K562 (cell line): ENCODE results near the gene GUCY1A2. TPM values are rescaled to one million over a fixed set of nuclear protein-coding genes. Genes with fewer than 3 reads are reported as not detected.

Source experiments
- ATAC-seq: fragments of 200-7000 bp; cut with Tn5 transposase; 3 replicates; pipeline ENCODE4 v1.9.1; 2020; ENCODE audit warnings: moderate library complexity
- BruUV-seq: library from RNA; stranded (reverse); fragments of 400-500 nt; replicated peaks from 2 replicates; lab custom pipeline; 2021; lab: Mats Ljungman, UMichigan
- CTCF ChIA-PET: fragments of 300-600 bp; formaldehyde crosslinking; extraction: SDS; loops from one replicate; lab custom pipeline; 2021; ENCODE audit warnings: low intra/inter-chr PET ratio; lab: Yijun Ruan, JAX
- POLR2A ChIA-PET: fragments of 300-600, 350-650 bp; sonication (Branson Sonifier 250); formaldehyde crosslinking; extraction: SDS; loops from one replicate; lab custom pipeline; 2021; ENCODE audit warnings: antibody characterized with exemption, inconsistent platforms; lab: Yijun Ruan, JAX
- DNase-seq, 4 experiments: peaks; one replicate each; pipeline versions ENCODE4 v3.0.0 to v3.0.0-alpha.2; 2011 to 2018; ENCODE audit warnings: low spot score in 3 of 4, mixed read lengths in 3 of 4; ENCODE audit errors: extremely low read depth in 1 of 4
- FAIRE-seq: peaks from 2 replicates; lab custom pipeline; 2011; peaks lifted over from hg19 to GRCh38; lab: Jason Lieb, UNC
- H2AFZ ChIP-seq: 2 replicates; pipeline ENCODE4 v1.6.0; 2011; ENCODE audit warnings: low read depth, low read length, control low read depth, inconsistent platforms
- H3K27ac ChIP-seq: fragments of 200-600 bp; 3 replicates; pipeline ENCODE4 v1.8.0; 2011; ENCODE audit warnings: low read depth, mild to moderate bottlenecking, control low read depth, inconsistent platforms, low read length, moderate library complexity, mixed read lengths; ENCODE audit errors: extremely low read depth
- H3K27me3 ChIP-seq, 2 experiments: fragments of 300-600 bp in 1 of 2; 2 replicates in 1 of 2; 3 replicates in 1 of 2; pipeline versions ENCODE4 v1.6.0 to v1.8.0; 2011; ENCODE audit warnings: inconsistent platforms in 2 of 2, low read length in 2 of 2, mild to moderate bottlenecking in 1 of 2, mixed read lengths in 1 of 2, moderate library complexity in 1 of 2; ENCODE audit not compliant: control insufficient read depth in 2 of 2, insufficient read depth in 2 of 2
- H3K36me3 ChIP-seq: fragments of 300-600 bp; 3 replicates; pipeline ENCODE4 v1.8.0; 2011; ENCODE audit warnings: mild to moderate bottlenecking, low read length, inconsistent platforms; ENCODE audit not compliant: control insufficient read depth, insufficient read depth
- H3K4me1 ChIP-seq, 2 experiments: fragments of 200-600 bp in 1 of 2; replicated peaks in 1 of 2; 2 replicates in 1 of 2; 3 replicates in 1 of 2; pipeline versions ENCODE4 v1.5.1 to v1.8.0; 2011; ENCODE audit warnings: inconsistent platforms in 2 of 2, low read length in 2 of 2, mild to moderate bottlenecking in 1 of 2, mixed read lengths in 1 of 2, moderate library complexity in 1 of 2; ENCODE audit not compliant: control insufficient read depth in 2 of 2, insufficient read depth in 2 of 2
- H3K4me2 ChIP-seq: 2 replicates; pipeline ENCODE4 v1.6.1; 2011; ENCODE audit warnings: low read length, control low read depth, inconsistent platforms, mixed read lengths; ENCODE audit not compliant: insufficient read depth
- H3K4me3 ChIP-seq: fragments of 200-600 bp; sonication (generic), shearing (Covaris generic); 2 replicates; pipeline ENCODE4 v1.5.1; 2016; ENCODE audit warnings: control low read depth, inconsistent platforms
- H3K79me2 ChIP-seq: fragments of 200-600 bp; 3 replicates; pipeline ENCODE4 v1.8.0; 2011; ENCODE audit warnings: low read length, inconsistent platforms; ENCODE audit not compliant: control insufficient read depth, insufficient read depth
- H3K9ac ChIP-seq, 2 experiments: 2 replicates each; pipeline versions ENCODE4 v1.6.0 to v1.6.1; 2011; ENCODE audit warnings: low read depth in 2 of 2, low read length in 2 of 2, control low read depth in 1 of 2, inconsistent platforms in 1 of 2, mild to moderate bottlenecking in 1 of 2, mixed read lengths in 1 of 2; ENCODE audit not compliant: insufficient read depth in 1 of 2
- H3K9me1 ChIP-seq: one replicate; pipeline ENCODE4 v1.6.0; 2011; ENCODE audit warnings: inconsistent platforms, mild to moderate bottlenecking, low read length, moderate library complexity; ENCODE audit not compliant: control insufficient read depth, insufficient read depth
- H3K9me3 ChIP-seq: replicated peaks from 2 replicates; pipeline ENCODE4 v1.5.1; 2011; ENCODE audit warnings: low read depth, low read length, inconsistent platforms; ENCODE audit not compliant: control insufficient read depth, insufficient read depth
- H4K20me1 ChIP-seq: replicated peaks from 2 replicates; pipeline ENCODE4 v1.6.1; 2011; ENCODE audit warnings: low read length, inconsistent platforms, mixed read lengths; ENCODE audit not compliant: control insufficient read depth, insufficient read depth
- ARID3A ChIP-seq: IDR thresholded peaks from 2 replicates; pipeline ENCODE4 v1.6.1; 2012; ENCODE audit warnings: low read depth, low read length, improper control_type of control experiment, borderline replicate concordance
- EZH2 ChIP-seq: IDR thresholded peaks from 2 replicates; pipeline ENCODE4 v1.6.1; 2012; ENCODE audit warnings: low read depth, mild to moderate bottlenecking, inconsistent platforms, low read length, borderline replicate concordance
- PRPF4 ChIP-seq: fragments of 200-400 bp; formaldehyde crosslinking; IDR thresholded peaks from one replicate; pipeline ENCODE4 v1.6.1; 2017; ENCODE audit warnings: low read length, low read depth, mild to moderate bottlenecking; ENCODE audit not compliant: insufficient read depth, poor library complexity, severe bottlenecking
- ZNF184 ChIP-seq: sonication (generic); formaldehyde crosslinking; IDR thresholded peaks from 2 replicates; pipeline ENCODE4 v1.5.0; 2020; ENCODE audit warnings: missing genetic modification reagents
- ZNF655 ChIP-seq: fragments of 250-450 bp; sonication (Bioruptor Pico); IDR thresholded peaks from 2 replicates; pipeline ENCODE4 v1.5.0; 2021
- ZNF707 ChIP-seq: fragments of 250-450 bp; sonication (Bioruptor Pico); conservative IDR thresholded peaks from 2 replicates; pipeline ENCODE4 v1.8.0; 2022; ENCODE audit warnings: inconsistent platforms, mild to moderate bottlenecking, moderate library complexity
- in situ Hi-C: fragments of 300-500 bp; cut with MboI; formaldehyde crosslinking; loops from 4 replicates; pipeline ENCODE4 v1.15.0; 2018; ENCODE audit warnings: inconsistent platforms, mixed read lengths
- intact Hi-C: fragments of 100-400 bp; cut with micrococcal nuclease; formaldehyde crosslinking; loops from 2 replicates; pipeline ENCODE4 v1.14.2; 2022
- polyA plus RNA-seq, 8 experiments: library from polyadenylated mRNA; depleted of rRNA in 4 of 8; stranded (reverse) in 5 of 8; unstranded in 3 of 8; fragments of >200 nt; fragmentation: Nextera tagmentation in 2 of 8; fragmentation: Illumina TruSeq in 1 of 8; extraction: Ambion mirVana in 2 of 8; extraction: Trizol in 1 of 8; gene quantifications; 2 replicates each; pipeline versions ENCODE4 v1.2.1 to v1.2.3, GENCODE V29; 2011 to 2014; ENCODE audit warnings: inconsistent platforms in 1 of 8, missing spikeins in 1 of 8
- total RNA-seq, 7 experiments: library from RNA; depleted of rRNA in 6 of 7; stranded (reverse); fragments of >200 nt in 6 of 7; fragmentation: Illumina TruSeq in 2 of 7; extraction: Trizol in 2 of 7; gene quantifications; 2 replicates each; pipeline versions ENCODE4 v1.2.1 to v1.2.3, GENCODE V29; 2011 to 2021; ENCODE audit warnings: low replicate concordance in 1 of 7

The GUCY1A2 gene
- total and polyA plus RNA-seq, 9 of the 15 experiments (the other 6 are each of a cell fraction or from before 2014, with no cell fraction given): under 0.01 to 0.04 TPM; not detected in 7

- H3K9ac ChIP-seq: no peak overlapping the region
- no peak overlapping the region for H3K4me3 ChIP-seq
- ATAC-seq (no peak), DNase-seq (no peak), FAIRE-seq (no peak)
- H3K9me3 ChIP-seq: no peaks in the 10 kb centered on the region
- H3K79me2 ChIP-seq: no peaks in the 10 kb centered on the region
- H3K36me3 ChIP-seq: no peaks in the 10 kb centered on the region
- BruUV-seq: no TSS peak
- no peaks in the 10 kb centered on the region for H3K4me1 ChIP-seq
- intact Hi-C loops (no loop called here), in situ Hi-C loops (no loop called here)
- no peaks in the 10 kb centered on the region for H4K20me1 ChIP-seq
- no peak for TF ChIP-seq ZNF707 (CRISPR knock-in tag)
- no peak for TF ChIP-seq ARID3A
- TF ChIP-seq PRPF4: no peak
- TF ChIP-seq ZNF184 (CRISPR knock-in tag): no peak
- TF ChIP-seq ZNF655 (CRISPR knock-in tag): no peak
- TF ChIP-seq EZH2: no peak
- POLR2A ChIA-PET: no interaction called here
- no peak overlapping the region for H3K27ac ChIP-seq
- CTCF ChIA-PET: no interaction called here
- H3K4me2 ChIP-seq: no peak overlapping the region
- H3K27me3 ChIP-seq: no peaks in the 10 kb centered on the region
- no peak overlapping the region for H2AFZ ChIP-seq
- H3K9me1 ChIP-seq: no peaks in the 10 kb centered on the region
Observed at GRCh38 chr11:106950067-106950491, 68.2 kb downstream of the GUCY1A2 start.
